ENCODE results near the gene TENT4B.

- TF ChIP-seq SUZ12 (IDR thresholded peaks at IDR 0.05) (no peak), FOXK2 (IDR thresholded peaks at IDR 0.05) (no peak), NFRKB (IDR thresholded peaks at IDR 0.05) (no peak), ELF4 (IDR thresholded peaks at IDR 0.05) (no peak), BHLHE40 (IDR thresholded peaks at IDR 0.05; ENCODE audit: borderline replicate concordance) (no peak)
Measured at GRCh38 chr16:50252082-50252611, 99.0 kb downstream of the TENT4B start.
